GM23338 (cell line): ENCODE data around the gene DPF3. TPM values are rescaled to one million over a fixed set of nuclear protein-coding genes. Genes with fewer than 3 reads are reported as not detected.

Experiments used
- ATAC-seq: fragments of 200-7000 bp; cut with Tn5 transposase; 3 replicates; pipeline ENCODE4 v1.9.1; 2020
- DNase-seq: peaks from one replicate; pipeline ENCODE4 v3.0.0-alpha.2; 2015; ENCODE audit warnings: low spot score
- H2AFZ ChIP-seq: fragments of 200-600 bp; sonication (generic); 2 replicates; pipeline ENCODE4 v1.8.0; 2016; ENCODE audit warnings: antibody characterized with exemption, mild to moderate bottlenecking, moderate library complexity
- H3F3A ChIP-seq: fragments of 200-600 bp; sonication (generic); replicated peaks from 2 replicates; pipeline ENCODE4 v1.8.0; 2017; ENCODE audit warnings: antibody characterized with exemption, mixed run types, low read depth
- H3K27ac ChIP-seq: fragments of 200-600 bp; sonication (generic); 2 replicates; pipeline ENCODE4 v1.6.1; 2016; ENCODE audit warnings: low read depth
- H3K27me3 ChIP-seq: fragments of 200-600 bp; sonication (generic); 2 replicates; pipeline ENCODE4 v1.8.0; 2016; ENCODE audit warnings: mild to moderate bottlenecking, mixed run types, moderate library complexity; ENCODE audit not compliant: insufficient read depth
- H3K36me3 ChIP-seq: fragments of 200-600 bp; sonication (generic); 2 replicates; pipeline ENCODE4 v1.8.0; 2016; ENCODE audit warnings: mild to moderate bottlenecking; ENCODE audit not compliant: insufficient read depth
- H3K4me1 ChIP-seq: fragments of 200-600 bp; sonication (generic); 2 replicates; pipeline ENCODE4 v1.8.0; 2016; ENCODE audit warnings: mild to moderate bottlenecking, moderate library complexity; ENCODE audit not compliant: insufficient read depth
- H3K4me2 ChIP-seq: fragments of 200-600 bp; sonication (generic); 2 replicates; pipeline ENCODE4 v1.7.1; 2017; ENCODE audit warnings: mixed run types
- H3K4me3 ChIP-seq: fragments of 200-600 bp; sonication (generic); 2 replicates; pipeline ENCODE4 v1.6.1; 2016; ENCODE audit warnings: mixed run types
- H3K79me2 ChIP-seq: fragments of 200-600 bp; sonication (generic); replicated peaks from 2 replicates; pipeline ENCODE4 v1.8.0; 2017; ENCODE audit warnings: mild to moderate bottlenecking; ENCODE audit not compliant: insufficient read depth
- H3K9me2 ChIP-seq: fragments of 200-600 bp; sonication (generic); 2 replicates; pipeline ENCODE4 v1.8.0; 2017; ENCODE audit not compliant: insufficient read depth
- H4K20me1 ChIP-seq: fragments of 200-600 bp; sonication (generic); replicated peaks from 2 replicates; pipeline ENCODE4 v1.8.0; 2017; ENCODE audit warnings: mild to moderate bottlenecking; ENCODE audit not compliant: insufficient read depth
- H3K27ac Mint-ChIP-seq: 2 replicates; pipeline ENCODE4 v1.8.0; 2020; ENCODE audit warnings: inconsistent platforms, mild to moderate bottlenecking, moderate library complexity, mixed read lengths
- H3K27me3 Mint-ChIP-seq: 3 replicates; pipeline ENCODE4 v1.8.0; 2022; ENCODE audit warnings: low read depth, mild to moderate bottlenecking, moderate library complexity, mixed read lengths, inconsistent platforms; ENCODE audit not compliant: insufficient read depth, poor library complexity
- H3K36me3 Mint-ChIP-seq: 3 replicates; pipeline ENCODE4 v1.8.0; 2021; ENCODE audit warnings: low read depth, mild to moderate bottlenecking, inconsistent platforms, moderate library complexity, mixed read lengths
- H3K4me1 Mint-ChIP-seq: 3 replicates; pipeline ENCODE4 v1.8.0; 2020; ENCODE audit warnings: mild to moderate bottlenecking, inconsistent platforms, mixed read lengths
- H3K4me3 Mint-ChIP-seq: 3 replicates; pipeline ENCODE4 v1.8.0; 2021; ENCODE audit warnings: moderate library complexity, mild to moderate bottlenecking, inconsistent platforms, mixed read lengths
- H3K9me3 Mint-ChIP-seq: 3 replicates; pipeline ENCODE4 v1.8.0; 2020; ENCODE audit warnings: moderate library complexity, mild to moderate bottlenecking, inconsistent platforms, mixed read lengths
- CREB1 ChIP-seq: fragments of 250-450 bp; sonication (Bioruptor Pico); IDR thresholded peaks from 2 replicates; pipeline ENCODE4 v1.5.0; 2020; ENCODE audit warnings: low read depth, mild to moderate bottlenecking, moderate library complexity
- CTCF ChIP-seq, 2 experiments: fragments of 200-600 bp in 1 of 2; sonication (generic) in 1 of 2; conservative IDR thresholded peaks; 2 replicates each; pipeline versions ENCODE4 v1.5.1 to v1.6.1; 2016 to 2017; ENCODE audit warnings: antibody characterized with exemption in 2 of 2, low read depth in 2 of 2, mild to moderate bottlenecking in 2 of 2, moderate library complexity in 1 of 2
- EZH2 ChIP-seq: fragments of 200-600 bp; sonication (generic); IDR thresholded peaks from one replicate; pipeline ENCODE4 v1.8.0; 2017; ENCODE audit warnings: antibody characterized with exemption, mild to moderate bottlenecking, low read depth; ENCODE audit not compliant: unreplicated experiment
- EZH2phosphoT487 ChIP-seq: fragments of 200-600 bp; sonication (generic); IDR thresholded peaks from one replicate; pipeline ENCODE4 v1.8.1; 2018; ENCODE audit warnings: antibody characterized with exemption; ENCODE audit not compliant: unreplicated experiment
- JUNB ChIP-seq: IDR thresholded peaks from one replicate; pipeline ENCODE4 v1.6.1; 2016; ENCODE audit warnings: antibody characterized with exemption; ENCODE audit not compliant: unreplicated experiment
- NANOG ChIP-seq: IDR thresholded peaks from 2 replicates; pipeline ENCODE4 v1.6.1; 2016; ENCODE audit warnings: antibody characterized with exemption, borderline replicate concordance
- POLR2AphosphoS5 ChIP-seq: IDR thresholded peaks from 2 replicates; pipeline ENCODE4 v1.6.1; 2016; ENCODE audit warnings: antibody characterized with exemption, low read depth
- STAT1 ChIP-seq: IDR thresholded peaks from one replicate; pipeline ENCODE4 v1.6.1; 2016; ENCODE audit warnings: antibody characterized with exemption; ENCODE audit not compliant: unreplicated experiment
- ZNF114 ChIP-seq: fragments of 250-450 bp; sonication (Bioruptor Pico); IDR thresholded peaks from 2 replicates; pipeline ENCODE4 v1.5.0; 2020; ENCODE audit warnings: mild to moderate bottlenecking, moderate library complexity
- ZNF331 ChIP-seq: fragments of 250-450 bp; sonication (Bioruptor Pico); IDR thresholded peaks from 2 replicates; pipeline ENCODE4 v1.5.0; 2020; ENCODE audit warnings: low read depth, mild to moderate bottlenecking, moderate library complexity
- ZNF462 ChIP-seq: fragments of 250-450 bp; sonication (Bioruptor Pico); IDR thresholded peaks from 2 replicates; pipeline ENCODE4 v1.5.0; 2020; ENCODE audit warnings: mild to moderate bottlenecking, moderate library complexity
- polyA plus RNA-seq: library from polyadenylated mRNA; unstranded; fragments of >200 nt; fragmentation: Nextera tagmentation; extraction: Ambion mirVana; gene quantifications from 2 replicates; pipeline ENCODE4 v1.2.1, GENCODE V29; 2016
- total RNA-seq: library from RNA; depleted of rRNA; stranded (reverse); fragments of >200 nt; shearing (Covaris generic); gene quantifications from 2 replicates; pipeline ENCODE4 v1.2.3, GENCODE V29; 2014
- TF ChIP-seq, protein P1 (sequence below): IDR thresholded peaks from 2 replicates; pipeline ENCODE4 v1.6.1; 2016; ENCODE audit warnings: antibody characterized with exemption
- TF ChIP-seq, protein P2 (sequence below): IDR thresholded peaks from one replicate; pipeline ENCODE4 v1.6.1; 2018; ENCODE audit warnings: antibody characterized with exemption; ENCODE audit not compliant: unreplicated experiment

Gene DPF3
- total and polyA plus RNA-seq, 2 experiments from 2014 or later, result 0.18 to 1.0 TPM

- H3K79me2 ChIP-seq, result no peaks in the 10 kb centered on the region
- H3K9me3 Mint-ChIP-seq, result no peaks in the 10 kb centered on the region
- H2AFZ ChIP-seq, result no peak overlapping the region
- H3K4me1 ChIP-seq, result no peaks in the 10 kb centered on the region
- no peaks in the 10 kb centered on the region for H3K36me3 Mint-ChIP-seq
- H3K4me1 Mint-ChIP-seq, result no peaks in the 10 kb centered on the region
- no peak for TF ChIP-seq POLR2AphosphoS5
- no peak for TF ChIP-seq CREB1 (CRISPR knock-in tag)
- TF ChIP-seq EZH2, result no peak
- TF ChIP-seq ZNF331 (CRISPR knock-in tag), result no peak
- no peak for TF ChIP-seq STAT1
- TF ChIP-seq ZNF114 (CRISPR knock-in tag), result no peak
- no peak for TF ChIP-seq ZNF462
- no peak for TF ChIP-seq JUNB
- TF ChIP-seq, protein P1, sequence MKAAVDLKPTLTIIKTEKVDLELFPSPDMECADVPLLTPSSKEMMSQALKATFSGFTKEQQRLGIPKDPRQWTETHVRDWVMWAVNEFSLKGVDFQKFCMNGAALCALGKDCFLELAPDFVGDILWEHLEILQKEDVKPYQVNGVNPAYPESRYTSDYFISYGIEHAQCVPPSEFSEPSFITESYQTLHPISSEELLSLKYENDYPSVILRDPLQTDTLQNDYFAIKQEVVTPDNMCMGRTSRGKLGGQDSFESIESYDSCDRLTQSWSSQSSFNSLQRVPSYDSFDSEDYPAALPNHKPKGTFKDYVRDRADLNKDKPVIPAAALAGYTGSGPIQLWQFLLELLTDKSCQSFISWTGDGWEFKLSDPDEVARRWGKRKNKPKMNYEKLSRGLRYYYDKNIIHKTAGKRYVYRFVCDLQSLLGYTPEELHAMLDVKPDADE, result no peak
- TF ChIP-seq, protein P2, sequence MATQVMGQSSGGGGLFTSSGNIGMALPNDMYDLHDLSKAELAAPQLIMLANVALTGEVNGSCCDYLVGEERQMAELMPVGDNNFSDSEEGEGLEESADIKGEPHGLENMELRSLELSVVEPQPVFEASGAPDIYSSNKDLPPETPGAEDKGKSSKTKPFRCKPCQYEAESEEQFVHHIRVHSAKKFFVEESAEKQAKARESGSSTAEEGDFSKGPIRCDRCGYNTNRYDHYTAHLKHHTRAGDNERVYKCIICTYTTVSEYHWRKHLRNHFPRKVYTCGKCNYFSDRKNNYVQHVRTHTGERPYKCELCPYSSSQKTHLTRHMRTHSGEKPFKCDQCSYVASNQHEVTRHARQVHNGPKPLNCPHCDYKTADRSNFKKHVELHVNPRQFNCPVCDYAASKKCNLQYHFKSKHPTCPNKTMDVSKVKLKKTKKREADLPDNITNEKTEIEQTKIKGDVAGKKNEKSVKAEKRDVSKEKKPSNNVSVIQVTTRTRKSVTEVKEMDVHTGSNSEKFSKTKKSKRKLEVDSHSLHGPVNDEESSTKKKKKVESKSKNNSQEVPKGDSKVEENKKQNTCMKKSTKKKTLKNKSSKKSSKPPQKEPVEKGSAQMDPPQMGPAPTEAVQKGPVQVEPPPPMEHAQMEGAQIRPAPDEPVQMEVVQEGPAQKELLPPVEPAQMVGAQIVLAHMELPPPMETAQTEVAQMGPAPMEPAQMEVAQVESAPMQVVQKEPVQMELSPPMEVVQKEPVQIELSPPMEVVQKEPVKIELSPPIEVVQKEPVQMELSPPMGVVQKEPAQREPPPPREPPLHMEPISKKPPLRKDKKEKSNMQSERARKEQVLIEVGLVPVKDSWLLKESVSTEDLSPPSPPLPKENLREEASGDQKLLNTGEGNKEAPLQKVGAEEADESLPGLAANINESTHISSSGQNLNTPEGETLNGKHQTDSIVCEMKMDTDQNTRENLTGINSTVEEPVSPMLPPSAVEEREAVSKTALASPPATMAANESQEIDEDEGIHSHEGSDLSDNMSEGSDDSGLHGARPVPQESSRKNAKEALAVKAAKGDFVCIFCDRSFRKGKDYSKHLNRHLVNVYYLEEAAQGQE, result no peak
- no peak for TF ChIP-seq CTCF (conservative IDR thresholded peaks at IDR 0.05; ENCODE audit: low read depth in 2 of 2)
- no peak for TF ChIP-seq EZH2phosphoT487
- TF ChIP-seq NANOG, result no peak
- no peaks in the 10 kb centered on the region for H3K27me3 ChIP-seq
- ATAC-seq, result no peak
- H3K4me2 ChIP-seq, result no peak overlapping the region
- no peaks in the 10 kb centered on the region for H3F3A ChIP-seq
- H3K36me3 ChIP-seq, result no peaks in the 10 kb centered on the region
- H3K4me3 Mint-ChIP-seq, result no peak overlapping the region
- H3K9me2 ChIP-seq, result no peaks in the 10 kb centered on the region
- H3K27me3 Mint-ChIP-seq, result no peaks in the 10 kb centered on the region
- no peak for DNase-seq
- H3K27ac Mint-ChIP-seq, result no peak overlapping the region
- no peaks in the 10 kb centered on the region for H4K20me1 ChIP-seq
- no peak overlapping the region for H3K4me3 ChIP-seq
- H3K27ac ChIP-seq, result no peak overlapping the region
These were observed 53.9 kb downstream of the DPF3 start for GRCh38 chr14:72839753-72840607.
